PC-9 (cell line): ENCODE results near the gene SLC6A17. TPM values are rescaled to one million over a fixed set of nuclear protein-coding genes. Genes with fewer than 3 reads are reported as not detected.

Source experiments
- BruUV-seq: library from RNA; stranded (reverse); fragments of 400-500 nt; replicated peaks from 2 replicates; lab custom pipeline; 2021; lab: Mats Ljungman, UMichigan
- CTCF ChIA-PET: fragments of 300-600 bp; sonication (Branson Sonifier 250); formaldehyde crosslinking; loops from one replicate; lab custom pipeline; 2022; ENCODE audit warnings: antibody characterized with exemption; lab: Charles Lee
- POLR2A ChIA-PET: fragments of 300-600 bp; sonication (Branson Sonifier 250); formaldehyde crosslinking; loops from one replicate; lab custom pipeline; 2022; ENCODE audit warnings: antibody characterized with exemption; ENCODE audit not compliant: unreplicated experiment; lab: Charles Lee
- DNase-seq, 2 experiments: peaks; one replicate each; pipeline versions ENCODE4 v3.0.0 to v3.0.0-alpha.2; 2015 to 2022; ENCODE audit warnings: mixed read lengths in 1 of 2
- H2AFZ ChIP-seq: fragments of 200-600 bp; sonication (generic); 2 replicates; pipeline ENCODE4 v1.8.1; 2017; ENCODE audit warnings: antibody characterized with exemption
- H3F3A ChIP-seq: fragments of 200-600 bp; sonication (generic); 2 replicates; pipeline ENCODE4 v1.8.1; 2017; ENCODE audit warnings: antibody characterized with exemption, mild to moderate bottlenecking, low read depth; ENCODE audit not compliant: insufficient read depth
- H3K27ac ChIP-seq: fragments of 200-600 bp; sonication (generic); 2 replicates; pipeline ENCODE4 v1.6.1; 2016; ENCODE audit warnings: mixed run types
- H3K27me3 ChIP-seq: fragments of 200-600 bp; sonication (generic); 2 replicates; pipeline ENCODE4 v1.6.1; 2016; ENCODE audit warnings: low read depth, mixed run types; ENCODE audit not compliant: insufficient read depth
- H3K36me3 ChIP-seq: fragments of 200-600 bp; sonication (generic); 2 replicates; pipeline ENCODE4 v1.6.1; 2016; ENCODE audit warnings: low read depth, mixed run types
- H3K4me1 ChIP-seq: fragments of 200-600 bp; sonication (generic); replicated peaks from 2 replicates; pipeline ENCODE4 v1.6.1; 2016; ENCODE audit warnings: mixed run types; ENCODE audit not compliant: insufficient read depth
- H3K4me2 ChIP-seq: fragments of 200-600 bp; sonication (generic); 2 replicates; pipeline ENCODE4 v1.6.1; 2017; ENCODE audit warnings: mixed run types
- H3K4me3 ChIP-seq: fragments of 200-600 bp; sonication (generic); 2 replicates; pipeline ENCODE4 v1.6.1; 2016; ENCODE audit warnings: mixed run types
- H3K79me2 ChIP-seq: fragments of 200-600 bp; sonication (generic); 2 replicates; pipeline ENCODE4 v1.6.1; 2017; ENCODE audit warnings: low read depth, mixed run types
- H3K9me2 ChIP-seq: fragments of 200-600 bp; sonication (generic); 2 replicates; pipeline ENCODE4 v1.8.1; 2017; ENCODE audit warnings: mild to moderate bottlenecking; ENCODE audit not compliant: insufficient read depth
- H3K9me3 ChIP-seq: fragments of 200-600 bp; sonication (generic); 2 replicates; pipeline ENCODE4 v1.8.1; 2016; ENCODE audit warnings: low read depth; ENCODE audit not compliant: insufficient read depth
- H4K20me1 ChIP-seq: fragments of 200-600 bp; sonication (generic); 2 replicates; pipeline ENCODE4 v1.8.1; 2017; ENCODE audit not compliant: insufficient read depth
- EZH2 ChIP-seq: fragments of 200-600 bp; sonication (generic); IDR thresholded peaks from 2 replicates; pipeline ENCODE4 v1.8.0; 2017; ENCODE audit warnings: antibody characterized with exemption, low read depth
- intact Hi-C: fragments of 100-400 bp; cut with micrococcal nuclease; formaldehyde crosslinking; loops from one replicate; pipeline ENCODE4 v1.10.0; 2022; ENCODE audit not compliant: unreplicated experiment
- total RNA-seq: library from RNA; stranded (reverse); gene quantifications from 2 replicates; pipeline ENCODE4 v1.2.3, GENCODE V29; 2021
- TF ChIP-seq, protein P1 (sequence below): fragments of 200-600 bp; sonication (generic); conservative IDR thresholded peaks from 2 replicates; pipeline ENCODE4 v1.6.1; 2017; ENCODE audit warnings: mixed run types, antibody characterized with exemption, mild to moderate bottlenecking, moderate library complexity

SLC6A17 gene
- total RNA-seq, 1 experiment from 2014 or later: 4.5 TPM

DNA sequence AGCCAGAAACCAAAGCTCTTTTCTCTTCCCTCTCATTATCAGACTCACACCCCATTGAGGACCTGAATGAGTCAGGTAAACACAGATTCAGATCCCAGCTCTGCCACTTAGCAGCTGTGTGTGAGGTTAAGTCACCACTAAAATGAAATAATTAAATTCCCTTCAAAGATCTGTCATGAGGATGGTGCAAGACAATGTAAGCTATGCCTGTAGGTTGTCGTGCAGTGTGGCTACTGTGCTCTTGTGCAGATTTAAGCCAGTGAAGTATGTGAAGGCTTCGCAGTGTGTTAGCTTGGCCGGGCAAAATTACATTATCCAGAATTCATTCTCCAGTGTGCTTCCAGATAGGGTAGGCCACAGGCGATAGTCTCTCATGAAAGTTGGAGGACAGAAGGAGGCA lies 24.5 kb upstream of the SLC6A17 start:
- ChIA-PET POLR2A (no interaction called here), CTCF (no interaction called here)

GRCh38 chr1:110130113-110130591 lies 20.1 kb upstream of the SLC6A17 start:
- intact Hi-C loops: no loop called here
- H3K4me3 ChIP-seq: no peak overlapping the region
- no peak overlapping the region for H3K4me2 ChIP-seq
- H3K9me3 ChIP-seq: peaks cover 8% of the 10 kb centered on the region; the same call in 1 of the 2 replicates
- no TSS peak for BruUV-seq
- no peaks in the 10 kb centered on the region for H4K20me1 ChIP-seq
- H3K79me2 ChIP-seq: no peaks in the 10 kb centered on the region
- no peaks in the 10 kb centered on the region for H3K27me3 ChIP-seq
- peaks cover 30% of the 10 kb centered on the region for H3K4me1 ChIP-seq
- no peak overlapping the region for H2AFZ ChIP-seq
- H3K27ac ChIP-seq: no peak overlapping the region
- DNase-seq: no peak
- POLR2A ChIA-PET: no interaction called here
- CTCF ChIA-PET: no interaction called here
- H3K36me3 ChIP-seq: no peaks in the 10 kb centered on the region
- 0 out of 2 replicates have a peak, but pooled peaks cover 4% of the 10 kb centered on the region for H3F3A ChIP-seq
- TF ChIP-seq, protein P1, sequence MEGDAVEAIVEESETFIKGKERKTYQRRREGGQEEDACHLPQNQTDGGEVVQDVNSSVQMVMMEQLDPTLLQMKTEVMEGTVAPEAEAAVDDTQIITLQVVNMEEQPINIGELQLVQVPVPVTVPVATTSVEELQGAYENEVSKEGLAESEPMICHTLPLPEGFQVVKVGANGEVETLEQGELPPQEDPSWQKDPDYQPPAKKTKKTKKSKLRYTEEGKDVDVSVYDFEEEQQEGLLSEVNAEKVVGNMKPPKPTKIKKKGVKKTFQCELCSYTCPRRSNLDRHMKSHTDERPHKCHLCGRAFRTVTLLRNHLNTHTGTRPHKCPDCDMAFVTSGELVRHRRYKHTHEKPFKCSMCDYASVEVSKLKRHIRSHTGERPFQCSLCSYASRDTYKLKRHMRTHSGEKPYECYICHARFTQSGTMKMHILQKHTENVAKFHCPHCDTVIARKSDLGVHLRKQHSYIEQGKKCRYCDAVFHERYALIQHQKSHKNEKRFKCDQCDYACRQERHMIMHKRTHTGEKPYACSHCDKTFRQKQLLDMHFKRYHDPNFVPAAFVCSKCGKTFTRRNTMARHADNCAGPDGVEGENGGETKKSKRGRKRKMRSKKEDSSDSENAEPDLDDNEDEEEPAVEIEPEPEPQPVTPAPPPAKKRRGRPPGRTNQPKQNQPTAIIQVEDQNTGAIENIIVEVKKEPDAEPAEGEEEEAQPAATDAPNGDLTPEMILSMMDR: no peak
- TF ChIP-seq EZH2: no peak
- no peaks in the 10 kb centered on the region for H3K9me2 ChIP-seq

More for the DNA sequence above, 24.5 kb upstream of the SLC6A17 start:
- no peak overlapping the region for H3K4me2 ChIP-seq
- no peak overlapping the region for H3K27ac ChIP-seq
- no peaks in the 10 kb centered on the region for H3K36me3 ChIP-seq
- peaks cover 25% of the 10 kb centered on the region for H3K9me3 ChIP-seq
- intact Hi-C loops: no loop called here
- H3K4me3 ChIP-seq: no peak overlapping the region
- no peaks in the 10 kb centered on the region for H3K79me2 ChIP-seq
- H3K4me1 ChIP-seq: peaks cover 1% of the 10 kb centered on the region
- H2AFZ ChIP-seq: no peak overlapping the region
- TF ChIP-seq EZH2: no peak
- TF ChIP-seq, protein P1: no peak
- no peaks in the 10 kb centered on the region for H3K27me3 ChIP-seq
- no peaks in the 10 kb centered on the region for H4K20me1 ChIP-seq
- no peaks in the 10 kb centered on the region for H3K9me2 ChIP-seq
- DNase-seq: no peak
- no TSS peak for BruUV-seq
- no peaks in the 10 kb centered on the region for H3F3A ChIP-seq

DNA sequence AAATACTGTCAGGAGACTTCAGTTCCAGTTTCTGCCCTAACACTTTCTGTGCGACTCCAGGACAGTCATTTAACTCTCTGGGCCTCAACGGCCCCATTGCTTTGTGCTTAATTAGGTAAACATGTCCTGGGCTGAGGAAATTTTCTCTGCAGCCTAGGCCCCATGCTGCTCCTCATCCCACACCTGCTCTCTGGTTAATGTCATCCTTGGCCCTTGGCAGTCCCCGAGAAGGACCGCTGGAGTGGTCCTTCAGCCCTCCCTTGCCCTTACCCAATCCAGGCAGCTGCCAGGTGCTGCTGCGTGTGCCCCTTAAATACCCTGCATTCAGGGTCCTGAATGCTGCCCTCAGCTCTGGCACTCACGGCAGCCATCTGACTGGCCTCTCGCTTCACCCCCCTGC lies 19.3 kb upstream of the SLC6A17 start:
- H3K9me2 ChIP-seq: no peaks in the 10 kb centered on the region
- DNase-seq: no peak
- peaks cover 30% of the 10 kb centered on the region for H3K4me1 ChIP-seq
- no peaks in the 10 kb centered on the region for H4K20me1 ChIP-seq
- no peak for TF ChIP-seq EZH2
- TF ChIP-seq, protein P1: no peak
- H3K4me3 ChIP-seq: no peak overlapping the region
- no TSS peak for BruUV-seq
- intact Hi-C loops: no loop called here
- POLR2A ChIA-PET: no interaction called here
- H3K4me2 ChIP-seq: peak overlapping the region; percentile 39
- no peak overlapping the region for H2AFZ ChIP-seq
- H3K36me3 ChIP-seq: no peaks in the 10 kb centered on the region
- H3K27me3 ChIP-seq: no peaks in the 10 kb centered on the region
- H3K9me3 ChIP-seq: peaks cover 6% of the 10 kb centered on the region; the same call in 1 of the 2 replicates
- H3K27ac ChIP-seq: peak overlapping the region; percentile 40; the same call in 1 of the 2 replicates
- no peaks in the 10 kb centered on the region for H3K79me2 ChIP-seq
- H3F3A ChIP-seq: 0 out of 2 replicates have a peak, but pooled peaks cover 4% of the 10 kb centered on the region
- CTCF ChIA-PET: no interaction called here
